ENCODE measurements around the gene ACP4. TPM values are rescaled to one million over a fixed set of nuclear protein-coding genes. Genes with fewer than 3 reads are reported as not detected.

ACP4 gene
- polyA plus RNA-seq, 1 experiment: not detected

DNA sequence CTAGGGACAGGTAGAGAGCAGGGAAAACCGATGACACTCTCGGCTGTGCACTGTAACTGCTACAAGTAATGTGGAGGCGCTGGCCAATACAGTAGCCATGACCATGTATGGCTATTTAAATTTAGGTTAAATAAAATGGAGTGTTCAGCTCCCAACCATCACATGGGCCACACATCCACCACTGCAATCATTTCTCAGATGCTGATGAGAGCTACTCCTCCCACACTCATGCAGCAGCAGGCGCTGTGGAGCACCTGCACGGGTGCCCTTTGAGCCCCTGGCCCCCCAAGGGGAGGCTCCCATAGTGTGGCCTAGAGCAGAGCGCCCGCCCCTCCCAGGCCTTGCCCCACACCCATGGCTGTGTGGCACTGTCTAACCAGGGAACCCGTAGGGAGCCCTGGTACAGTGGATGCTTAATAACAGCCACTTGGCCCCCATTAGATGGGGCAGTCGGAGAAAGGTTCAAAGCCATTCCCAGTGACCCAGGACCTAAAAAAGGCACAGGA, 6.0 kb downstream of the ACP4 start:
- ChIA-PET POLR2A (interaction anchor here (2.4 kb wide), 1 partner anchor 8 kb away, joined by 9 read pairs; no protein-coding TSS in a partner anchor), CTCF (interaction anchor here (0.6 to 0.9 kb wide), 3 partner anchors 14 to 186 kb away, joined by 3 to 6 read pairs (median 6); no protein-coding TSS in a partner anchor)
- no peak overlapping the region for H3K4me3 ChIP-seq (ENCODE audit: low read depth, low read length)
- TF ChIP-seq CTCF (IDR thresholded peaks at IDR 0.05; ENCODE audit: low read depth, low read length): no peak
- DNase-seq (ENCODE audit: low read depth, low spot score): no peak
- no peaks in the 10 kb centered on the region; the same call in 1 of the 2 replicates for H3K9me3 ChIP-seq (ENCODE audit: control insufficient read depth, insufficient read depth, low read length)
- H3K27ac ChIP-seq (ENCODE audit: low read depth, low read length): no peak overlapping the region
- H3K27me3 ChIP-seq (ENCODE audit: control insufficient read depth, insufficient read depth, low read length): no peaks in the 10 kb centered on the region

GRCh38 chr19:50796634-50797428, 6.6 kb downstream of the ACP4 start:
- H3K9me3 ChIP-seq (ENCODE audit: control insufficient read depth, insufficient read depth, low read length): no peaks in the 10 kb centered on the region; the same call in 1 of the 2 replicates
- DNase-seq (ENCODE audit: low read depth, low spot score): no peak
- ChIA-PET CTCF (interaction anchor here (0.7 to 0.9 kb wide), 2 partner anchors 15 to 72 kb away, joined by 3 to 6 read pairs; no protein-coding TSS in a partner anchor), POLR2A (interaction anchor here (2.4 kb wide), 1 partner anchor 7 kb away, joined by 9 read pairs; no protein-coding TSS in a partner anchor)
- no peak overlapping the region for H3K27ac ChIP-seq (ENCODE audit: low read depth, low read length)
- no peaks in the 10 kb centered on the region for H3K27me3 ChIP-seq (ENCODE audit: control insufficient read depth, insufficient read depth, low read length)
- no peak overlapping the region for H3K4me3 ChIP-seq (ENCODE audit: low read depth, low read length)
- no peak for TF ChIP-seq CTCF (IDR thresholded peaks at IDR 0.05; ENCODE audit: low read depth, low read length)

DNA sequence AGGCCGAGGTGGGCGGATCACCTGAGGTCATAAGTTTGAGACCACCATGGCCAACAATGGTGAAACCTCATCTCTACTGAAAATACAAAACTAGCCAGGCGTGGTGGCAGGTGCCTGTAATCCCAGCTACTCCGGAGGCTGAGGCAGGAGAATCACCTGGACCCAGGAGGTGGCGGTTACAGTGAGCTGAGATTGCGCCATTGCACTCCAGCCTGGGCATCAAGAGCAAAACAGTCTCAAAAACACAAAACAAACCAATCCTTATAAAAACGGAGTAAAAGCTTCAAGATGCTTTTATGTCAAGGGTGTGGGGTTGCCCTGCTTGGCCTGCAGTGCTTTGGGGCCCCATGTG, 7.2 kb downstream of the ACP4 start:
- CTCF ChIA-PET: no interaction called here
- POLR2A ChIA-PET: no interaction called here
- DNase-seq (ENCODE audit: low read depth, low spot score): no peak
- H3K4me3 ChIP-seq (ENCODE audit: low read depth, low read length): no peak overlapping the region
- no peaks in the 10 kb centered on the region for H3K27me3 ChIP-seq (ENCODE audit: control insufficient read depth, insufficient read depth, low read length)
- TF ChIP-seq CTCF (IDR thresholded peaks at IDR 0.05; ENCODE audit: low read depth, low read length): no peak
- H3K9me3 ChIP-seq (ENCODE audit: control insufficient read depth, insufficient read depth, low read length): no peaks in the 10 kb centered on the region; the same call in 1 of the 2 replicates
- H3K27ac ChIP-seq (ENCODE audit: low read depth, low read length): no peak overlapping the region

GRCh38 chr19:50797781-50798658, 7.8 kb downstream of the ACP4 start:
- H3K27me3 ChIP-seq (ENCODE audit: control insufficient read depth, insufficient read depth, low read length): no peaks in the 10 kb centered on the region
- ChIA-PET CTCF (no interaction called here), POLR2A (no interaction called here)
- no peaks in the 10 kb centered on the region; the same call in 1 of the 2 replicates for H3K9me3 ChIP-seq (ENCODE audit: control insufficient read depth, insufficient read depth, low read length)
- no peak for TF ChIP-seq CTCF (IDR thresholded peaks at IDR 0.05; ENCODE audit: low read depth, low read length)
- DNase-seq (ENCODE audit: low read depth, low spot score): no peak
- no peak overlapping the region for H3K27ac ChIP-seq (ENCODE audit: low read depth, low read length)
- H3K4me3 ChIP-seq (ENCODE audit: low read depth, low read length): no peak overlapping the region

All from AG04450 (cell line).